Measurements from ENCODE around the gene SPA17. TPM values are rescaled to one million over a fixed set of nuclear protein-coding genes. Genes with fewer than 3 reads are reported as not detected.

The SPA17 gene
- total RNA-seq, result 1 to 10 TPM; 2.4 to 2.9 TPM

DNA sequence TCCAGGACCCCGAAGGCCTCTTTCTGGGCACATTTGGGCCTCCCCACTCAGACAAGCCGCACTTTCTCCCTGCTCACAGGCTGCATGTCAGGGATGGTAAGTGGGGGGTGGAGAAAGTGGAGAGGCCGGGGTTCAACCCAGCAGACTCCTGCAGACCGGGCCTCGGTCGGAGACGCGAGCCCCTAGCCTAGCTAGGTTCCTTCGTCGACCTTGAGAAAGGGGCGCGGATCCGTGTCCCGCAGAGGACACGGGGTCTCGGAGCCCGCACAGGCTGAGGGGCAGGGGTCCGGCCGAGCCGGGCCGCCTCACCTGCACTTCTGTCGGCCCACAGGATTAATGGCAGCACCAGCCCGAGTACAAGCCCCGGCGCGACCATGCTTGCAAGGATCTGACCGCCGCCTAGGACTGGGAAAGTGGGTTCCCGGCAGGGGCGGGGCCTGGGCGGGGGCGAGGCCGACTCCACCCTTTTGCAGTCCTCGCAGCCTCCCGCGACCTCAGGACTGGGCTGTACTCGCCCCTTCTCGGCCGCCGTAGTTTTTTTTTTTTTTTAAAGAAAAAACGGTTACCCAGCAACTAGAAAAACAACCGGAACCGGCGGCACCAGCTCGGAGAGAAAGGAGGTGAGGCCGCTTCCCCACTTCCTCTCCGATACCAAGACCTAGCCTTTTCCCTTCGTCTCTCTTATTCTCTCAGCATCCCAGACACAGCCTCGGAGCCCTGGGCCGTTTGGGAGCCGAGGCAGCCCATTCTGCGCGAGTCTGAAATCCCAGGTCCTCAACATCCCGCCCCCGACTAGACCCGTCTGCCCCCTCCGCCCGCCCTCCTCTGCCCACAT lies at the start of gene SPA17, which contains the start of gene SIAE:
Gene SPA17 (plus strand): TSS at position 572 of the 835 bp plus-strand sequence. CDS start 1,361 bp downstream, outside the sequence.
Gene SIAE (minus strand): TSS at position 407 of the 835 bp plus-strand sequence. CDS start 31 bp downstream, at position 376.
- CTCF ChIA-PET, result interaction anchor here (0.6 to 6.6 kb wide), 13 partner anchors 10 to 258 kb away, joined by 3 to 78 read pairs (median 6); partner anchors contain the start of gene MSANTD2
- H3K9me3 Mint-ChIP-seq (ENCODE audit: low read depth), result no peaks in the 10 kb centered on the region
- H3K27me3 Mint-ChIP-seq, result no peaks in the 10 kb centered on the region

DNA sequence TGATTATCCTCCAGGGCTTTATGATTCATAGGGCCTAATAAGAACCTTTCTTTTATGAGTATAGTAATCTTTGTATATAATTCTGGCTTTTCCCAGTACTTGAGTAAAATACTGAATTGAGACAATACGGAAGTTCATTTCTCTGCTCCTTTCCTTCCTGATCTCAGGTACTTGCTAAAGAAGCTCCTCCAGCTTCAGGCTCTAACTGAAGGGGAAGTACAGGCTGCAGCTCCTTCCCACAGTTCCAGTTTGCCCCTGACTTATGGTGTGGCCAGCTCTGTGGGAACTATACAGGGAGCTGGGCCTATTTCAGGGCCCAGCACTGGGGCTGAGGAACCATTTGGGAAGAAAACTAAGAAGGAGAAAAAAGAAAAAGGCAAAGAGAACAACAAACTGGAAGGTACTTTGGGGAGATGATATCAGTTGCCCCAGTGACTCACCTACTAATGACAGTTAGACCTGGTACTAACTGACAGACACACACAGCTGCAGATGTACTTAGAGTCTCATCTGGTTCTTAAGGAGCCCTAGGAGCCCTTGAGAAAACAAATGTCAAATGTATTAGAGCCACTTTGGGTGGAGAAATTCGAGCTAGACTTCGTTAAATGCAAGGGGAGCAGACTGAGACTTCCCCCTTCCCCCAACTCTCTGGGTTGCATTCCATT lies 48.1 kb upstream of the SPA17 start:
- CTCF ChIA-PET, result no interaction called here
- peaks cover 4% of the 10 kb centered on the region for H3K27me3 Mint-ChIP-seq
- no peak overlapping the region for H3K4me3 Mint-ChIP-seq
- no peak for DNase-seq
- peaks cover 27% of the 10 kb centered on the region for H3K36me3 Mint-ChIP-seq
- no peak for ATAC-seq
- H3K9me3 Mint-ChIP-seq (ENCODE audit: low read depth), result no peaks in the 10 kb centered on the region
- H3K4me1 Mint-ChIP-seq, result peaks cover 30% of the 10 kb centered on the region
- no peak overlapping the region for H3K27ac Mint-ChIP-seq

More for the DNA sequence above, at the start of gene SPA17, which contains the start of gene SIAE:
- Mint-ChIP-seq H3K4me1 (peaks cover 37% of the 10 kb centered on the region), H3K4me3 (peak within 1 kb of the TSS; percentile 84), H3K27ac (peak within 1 kb of the TSS; percentile 89), H3K36me3 (peaks cover 1% of the 10 kb centered on the region)
- peak; percentile 95 for ATAC-seq
- peak; percentile 93 for DNase-seq

DNA sequence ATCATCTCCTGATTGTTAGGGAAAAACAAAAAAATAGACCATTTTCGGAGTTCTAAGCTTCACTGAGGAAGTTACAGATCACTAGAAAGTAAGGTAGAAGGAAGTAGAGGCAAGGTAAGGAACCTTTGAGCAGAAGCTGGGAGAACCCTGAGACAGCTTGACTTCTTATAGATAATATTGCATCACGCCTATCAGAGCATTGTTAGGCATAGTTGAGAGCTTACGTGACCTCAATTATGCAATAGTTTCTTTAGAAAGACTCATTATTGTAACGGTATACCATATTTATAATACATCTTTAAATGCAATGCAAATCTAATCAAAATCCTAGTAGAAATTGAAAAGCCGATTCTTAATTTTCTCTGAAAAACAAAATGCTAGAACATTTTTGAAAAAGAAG lies 46.2 kb upstream of the SPA17 start:
- Mint-ChIP-seq H3K27me3 (no peaks in the 10 kb centered on the region), H3K9me3 (ENCODE audit: low read depth) (no peaks in the 10 kb centered on the region), H3K36me3 (peaks cover 33% of the 10 kb centered on the region), H3K27ac (no peak overlapping the region), H3K4me1 (peaks cover 28% of the 10 kb centered on the region), H3K4me3 (no peak overlapping the region)
- no peak for DNase-seq
- CTCF ChIA-PET, result interaction anchor here (0.7 to 1.0 kb wide), 2 partner anchors 15 to 201 kb away, joined by 3 read pairs; no protein-coding TSS in a partner anchor
- ATAC-seq, result no peak

DNA sequence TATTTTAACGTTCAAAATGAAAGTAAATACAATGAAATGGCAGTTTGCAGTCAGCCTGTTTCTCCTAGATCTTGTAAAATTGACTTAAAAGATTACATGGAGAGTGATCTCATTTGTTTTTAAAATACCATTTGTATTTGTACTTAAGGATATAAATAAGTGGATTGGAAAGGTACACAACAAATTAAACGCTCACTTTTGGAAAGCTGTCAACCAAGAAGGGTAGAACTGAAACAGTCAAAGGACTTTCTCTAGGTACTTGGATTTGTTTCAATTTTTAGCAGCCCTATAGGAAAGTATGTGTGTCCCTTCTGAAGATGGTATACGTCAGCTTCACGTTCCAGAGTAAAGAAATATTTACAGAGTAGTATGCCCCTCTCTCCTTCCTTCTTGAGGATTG lies 43.7 kb upstream of the SPA17 start:
- Mint-ChIP-seq H3K27me3 (no peaks in the 10 kb centered on the region), H3K27ac (no peak overlapping the region), H3K4me1 (peaks cover 12% of the 10 kb centered on the region), H3K4me3 (no peak overlapping the region), H3K9me3 (ENCODE audit: low read depth) (no peaks in the 10 kb centered on the region), H3K36me3 (peaks cover 43% of the 10 kb centered on the region)
- CTCF ChIA-PET, result no interaction called here
- DNase-seq (no peak), ATAC-seq (no peak)

DNA sequence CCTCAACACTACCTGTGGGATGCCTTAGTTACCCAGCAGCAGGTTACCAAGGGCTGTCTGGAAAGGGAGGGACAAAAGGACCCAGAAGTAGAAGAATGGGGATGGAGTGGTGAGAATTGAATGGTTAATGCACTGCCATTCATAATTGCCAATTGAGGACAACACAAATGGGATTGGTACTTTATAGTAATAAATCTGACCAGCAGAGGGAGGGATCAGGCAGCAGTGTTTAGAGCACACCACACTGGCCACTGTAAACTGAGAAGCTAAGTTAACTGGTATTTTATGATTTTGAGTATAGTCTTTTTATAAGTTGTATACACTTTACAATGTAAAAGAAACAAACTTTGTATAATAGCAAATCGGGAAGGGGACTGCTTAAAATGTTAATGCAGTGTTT lies 40.3 kb upstream of the SPA17 start:
- Mint-ChIP-seq H3K9me3 (ENCODE audit: low read depth) (no peaks in the 10 kb centered on the region), H3K36me3 (peaks cover 38% of the 10 kb centered on the region), H3K4me1 (peaks cover 2% of the 10 kb centered on the region), H3K27ac (no peak overlapping the region), H3K4me3 (no peak overlapping the region), H3K27me3 (no peaks in the 10 kb centered on the region)
- ATAC-seq (no peak), DNase-seq (no peak)
- CTCF ChIA-PET, result interaction anchor here (0.7 to 1.3 kb wide), 3 partner anchors 11 to 218 kb away, joined by 3 read pairs; no protein-coding TSS in a partner anchor

- CTCF ChIA-PET, result interaction anchor here (1.0 to 1.5 kb wide), 2 partner anchors 8 to 157 kb away, joined by 3 to 4 read pairs; no protein-coding TSS in a partner anchor
- Mint-ChIP-seq H3K36me3 (peaks cover 43% of the 10 kb centered on the region), H3K4me3 (no peak overlapping the region), H3K27me3 (no peaks in the 10 kb centered on the region), H3K27ac (no peak overlapping the region), H3K4me1 (no peaks in the 10 kb centered on the region), H3K9me3 (ENCODE audit: low read depth) (no peaks in the 10 kb centered on the region)
- DNase-seq, result no peak
- ATAC-seq, result no peak
Observed at GRCh38 chr11:124635932-124636331, 37.8 kb upstream of the SPA17 start.

DNA sequence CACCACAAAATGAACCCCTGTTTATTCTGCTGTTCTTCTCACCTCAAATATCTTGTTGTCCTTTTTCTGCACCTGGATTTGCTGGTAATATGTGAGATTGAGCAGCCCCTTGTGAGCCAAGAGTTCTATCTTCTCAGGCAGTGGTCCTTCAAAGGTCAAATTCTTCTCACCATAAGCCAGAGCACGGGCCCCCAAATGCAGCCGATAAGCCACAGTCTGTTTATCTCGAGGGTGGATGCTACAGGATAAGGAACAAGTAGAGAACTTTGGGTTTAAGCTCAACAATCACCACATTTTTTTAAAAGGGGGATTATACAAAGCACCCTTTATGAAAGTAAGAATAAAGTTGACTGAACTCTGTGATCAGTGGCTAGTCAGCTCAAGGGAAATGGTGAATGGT lies 35.2 kb upstream of the SPA17 start:
- H3K36me3 Mint-ChIP-seq, result peaks cover 29% of the 10 kb centered on the region
- no peaks in the 10 kb centered on the region for H3K4me1 Mint-ChIP-seq
- no peaks in the 10 kb centered on the region for H3K27me3 Mint-ChIP-seq
- ATAC-seq (no peak), DNase-seq (no peak)
- CTCF ChIA-PET, result interaction anchor here (0.7 to 1.3 kb wide), 3 partner anchors 31 to 159 kb away, joined by 3 read pairs; no protein-coding TSS in a partner anchor
- H3K27ac Mint-ChIP-seq, result no peak overlapping the region
- no peak overlapping the region for H3K4me3 Mint-ChIP-seq
- H3K9me3 Mint-ChIP-seq (ENCODE audit: low read depth), result no peaks in the 10 kb centered on the region

GRCh38 chr11:124639186-124639585 lies 34.5 kb upstream of the SPA17 start:
- peaks cover 24% of the 10 kb centered on the region for H3K36me3 Mint-ChIP-seq
- no peaks in the 10 kb centered on the region for H3K27me3 Mint-ChIP-seq
- DNase-seq (no peak), ATAC-seq (no peak)
- no peak overlapping the region for H3K27ac Mint-ChIP-seq
- CTCF ChIA-PET, result interaction anchor here (0.7 kb wide), 1 partner anchor 158 kb away, joined by 3 read pairs; no protein-coding TSS in a partner anchor
- no peaks in the 10 kb centered on the region for H3K9me3 Mint-ChIP-seq (ENCODE audit: low read depth)
- H3K4me3 Mint-ChIP-seq, result no peak overlapping the region
- no peaks in the 10 kb centered on the region for H3K4me1 Mint-ChIP-seq

GRCh38 chr11:124640666-124641065 lies 33.0 kb upstream of the SPA17 start:
- H3K9me3 Mint-ChIP-seq (ENCODE audit: low read depth), result no peaks in the 10 kb centered on the region
- H3K4me1 Mint-ChIP-seq, result peaks cover 2% of the 10 kb centered on the region
- H3K27ac Mint-ChIP-seq, result no peak overlapping the region
- CTCF ChIA-PET, result interaction anchor here (1.0 to 1.4 kb wide), 5 partner anchors 22 to 235 kb away, joined by 3 to 5 read pairs (median 3); partner anchors contain the start of gene ESAM
- no peak overlapping the region for H3K4me3 Mint-ChIP-seq
- peaks cover 23% of the 10 kb centered on the region for H3K36me3 Mint-ChIP-seq
- no peaks in the 10 kb centered on the region for H3K27me3 Mint-ChIP-seq
- ATAC-seq (no peak), DNase-seq (no peak)

DNA sequence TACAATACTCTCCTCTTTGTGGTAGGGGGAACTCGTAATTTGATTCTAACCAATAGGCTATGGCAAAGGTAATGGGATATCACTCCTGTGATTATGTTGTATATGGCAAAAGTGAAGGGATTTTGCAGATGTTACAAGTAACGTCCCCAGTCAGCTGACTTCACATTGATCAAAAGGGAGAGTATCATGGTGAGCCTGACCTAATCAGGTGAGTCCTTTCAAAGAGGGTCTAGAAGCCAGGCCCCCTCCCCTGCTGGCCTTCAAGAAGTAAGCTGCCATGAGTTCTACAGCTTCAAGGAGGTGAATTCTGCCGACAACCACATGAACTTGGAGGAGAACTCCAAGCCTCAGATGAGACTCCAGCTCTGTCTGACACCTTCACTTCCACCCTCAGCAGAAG lies 31.1 kb upstream of the SPA17 start:
- Mint-ChIP-seq H3K4me3 (no peak overlapping the region), H3K4me1 (peaks cover 2% of the 10 kb centered on the region), H3K36me3 (peaks cover 13% of the 10 kb centered on the region), H3K9me3 (ENCODE audit: low read depth) (no peaks in the 10 kb centered on the region), H3K27me3 (no peaks in the 10 kb centered on the region), H3K27ac (no peak overlapping the region)
- ATAC-seq, result no peak
- CTCF ChIA-PET, result interaction anchor here (0.8 to 4.2 kb wide), 5 partner anchors 15 to 195 kb away, joined by 3 to 30 read pairs (median 3); partner anchors contain the start of gene ESAM
- DNase-seq, result no peak

DNA sequence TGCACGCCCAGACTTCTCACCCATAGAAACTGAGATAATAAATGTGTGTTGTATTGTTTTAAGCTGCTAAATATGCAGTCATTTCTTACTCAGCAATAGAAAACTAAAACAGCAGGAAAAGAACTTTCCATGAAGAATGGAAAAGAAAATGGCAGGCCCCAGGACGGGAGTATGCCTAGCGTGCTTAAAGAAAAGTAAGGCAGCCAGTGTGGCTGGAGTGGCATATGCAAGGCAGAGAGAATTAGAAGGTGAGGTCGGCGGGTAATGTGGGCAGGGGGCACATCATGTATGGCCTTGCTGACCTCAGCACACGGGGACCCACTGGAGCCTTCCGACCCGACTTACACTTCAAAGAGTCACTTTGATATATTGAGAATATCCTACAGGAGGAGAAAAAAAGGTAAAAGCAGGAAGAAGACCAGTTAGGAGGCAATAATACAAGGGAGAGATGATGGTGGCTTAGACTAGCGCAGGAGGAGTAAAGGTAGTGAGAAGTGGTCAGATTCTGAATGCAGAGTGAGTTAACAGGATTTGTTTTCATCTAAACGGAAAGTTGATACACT lies 30.6 kb upstream of the SPA17 start:
- peaks cover 2% of the 10 kb centered on the region for H3K4me1 Mint-ChIP-seq
- DNase-seq, result no peak
- CTCF ChIA-PET, result interaction anchor here (0.8 to 4.2 kb wide), 9 partner anchors 11 to 223 kb away, joined by 3 to 30 read pairs (median 6); partner anchors contain the start of genes ESAM and ROBO3
- no peaks in the 10 kb centered on the region for H3K9me3 Mint-ChIP-seq (ENCODE audit: low read depth)
- H3K4me3 Mint-ChIP-seq, result no peak overlapping the region
- H3K27ac Mint-ChIP-seq, result no peak overlapping the region
- H3K27me3 Mint-ChIP-seq, result no peaks in the 10 kb centered on the region
- ATAC-seq, result no peak
- H3K36me3 Mint-ChIP-seq, result peaks cover 11% of the 10 kb centered on the region

- ATAC-seq (no peak), DNase-seq (no peak)
- H3K9me3 Mint-ChIP-seq (ENCODE audit: low read depth), result no peaks in the 10 kb centered on the region
- H3K4me1 Mint-ChIP-seq, result peaks cover 2% of the 10 kb centered on the region
- CTCF ChIA-PET, result interaction anchor here (0.5 to 4.2 kb wide), 24 partner anchors 8 to 1535 kb away, joined by 3 to 30 read pairs (median 4); partner anchors contain the start of genes ROBO3 and SIAE
- no peaks in the 10 kb centered on the region for H3K27me3 Mint-ChIP-seq
- H3K4me3 Mint-ChIP-seq, result no peak overlapping the region
- no peak overlapping the region for H3K27ac Mint-ChIP-seq
- peaks cover 7% of the 10 kb centered on the region for H3K36me3 Mint-ChIP-seq
Observed at GRCh38 chr11:124643605-124644425, 29.9 kb upstream of the SPA17 start.

Data from activated CD8-positive, alpha-beta memory T cell treated with anti-CD3 and anti-CD28 coated beads, Interleukin-2, amount 10 ng/mL, durations not matched to agents 7 days and 5 days (primary cell).